GM21390 (cell line): Measurements from ENCODE around the gene CYP1A1.

Experiments used
- ATAC-seq: cut with Tn5 transposase; IDR thresholded peaks from one replicate; pipeline ENCODE4 v1.9.1; 2021; ENCODE audit not compliant: unreplicated experiment

CYP1A1 gene

GRCh38 chr15:74695597-74696397, 29.5 kb downstream of the CYP1A1 start, which contains the start of gene EDC3:
Gene EDC3 (minus strand): TSS chr15:74696024. CDS start chr15:74675124, 20,900 bp downstream.
- ATAC-seq = peak; percentile 89

- ATAC-seq = no peak
These were observed 33.0 kb downstream of the CYP1A1 start for GRCh38 chr15:74692327-74692726.

GRCh38 chr15:74683758-74684157, 41.6 kb downstream of the CYP1A1 start:
- no peak for ATAC-seq

- ATAC-seq = no peak
These were observed 42.4 kb downstream of the CYP1A1 start for GRCh38 chr15:74682954-74683353.

GRCh38 chr15:74680456-74680855, 44.9 kb downstream of the CYP1A1 start:
- no peak for ATAC-seq

GRCh38 chr15:74676801-74677200, 48.5 kb downstream of the CYP1A1 start:
- ATAC-seq = no peak

- no peak for ATAC-seq
These were observed 51.2 kb downstream of the CYP1A1 start for GRCh38 chr15:74674161-74674560.

GRCh38 chr15:74669627-74670026, 55.7 kb downstream of the CYP1A1 start:
- no peak for ATAC-seq
